Hippocampal formation (tissue), 2 donors: ENCODE measurements around the gene DLGAP5.
A peak's percentile ranks its signal among the peaks of the same experiment; 100 is the strongest.

Source experiments
- DNase-seq, 2 donors: peaks; one replicate each; lab custom pipeline; 2025; lab: John Stamatoyannopoulos, UW

The DLGAP5 gene

DNA sequence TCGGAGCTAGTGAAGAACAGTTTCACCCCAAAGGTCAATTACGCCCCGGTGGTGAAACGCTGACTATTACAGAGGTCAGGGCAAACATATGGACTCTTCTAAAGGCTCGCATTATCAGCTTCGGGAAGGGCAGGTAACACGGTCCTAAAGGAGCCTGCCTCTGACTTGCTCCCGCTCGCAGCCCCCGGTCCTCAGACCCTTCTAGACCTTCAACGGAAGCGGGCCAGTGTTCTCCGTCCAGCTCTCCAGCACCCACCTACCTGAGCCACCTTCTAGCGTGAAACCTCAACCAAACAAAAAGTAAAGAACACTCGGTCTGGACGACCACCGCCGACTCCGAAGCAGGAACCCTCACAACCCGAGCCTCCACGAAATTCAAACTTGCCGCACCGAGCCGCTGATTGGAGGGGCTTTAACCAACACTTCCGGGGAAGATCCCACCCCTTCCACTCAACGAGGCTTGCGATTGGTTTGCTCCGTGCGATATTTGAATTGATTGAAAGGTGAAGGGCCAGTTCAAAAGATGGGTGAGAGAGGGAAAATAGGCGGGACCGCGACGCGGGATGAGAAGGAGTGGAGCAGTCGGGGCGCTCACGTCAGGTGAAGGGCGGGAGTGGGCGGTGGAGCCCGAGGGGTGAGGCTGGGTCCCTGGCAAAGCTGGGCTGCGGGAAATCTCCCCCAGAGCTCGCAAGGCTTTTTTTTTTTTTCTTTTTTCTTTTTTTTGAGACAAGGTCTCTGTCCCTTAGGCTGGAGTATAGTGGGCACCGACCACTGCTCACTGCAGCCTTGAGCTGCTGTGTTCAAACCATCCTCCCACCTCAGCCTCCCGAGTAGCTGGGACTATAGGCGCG lies at the start of gene DLGAP5:
Gene DLGAP5 (minus strand): TSS at position 383 of the 851 bp plus-strand sequence. CDS start 2,406 bp downstream, outside the sequence.
- DNase-seq = peak; percentile 92 to 96

DNA sequence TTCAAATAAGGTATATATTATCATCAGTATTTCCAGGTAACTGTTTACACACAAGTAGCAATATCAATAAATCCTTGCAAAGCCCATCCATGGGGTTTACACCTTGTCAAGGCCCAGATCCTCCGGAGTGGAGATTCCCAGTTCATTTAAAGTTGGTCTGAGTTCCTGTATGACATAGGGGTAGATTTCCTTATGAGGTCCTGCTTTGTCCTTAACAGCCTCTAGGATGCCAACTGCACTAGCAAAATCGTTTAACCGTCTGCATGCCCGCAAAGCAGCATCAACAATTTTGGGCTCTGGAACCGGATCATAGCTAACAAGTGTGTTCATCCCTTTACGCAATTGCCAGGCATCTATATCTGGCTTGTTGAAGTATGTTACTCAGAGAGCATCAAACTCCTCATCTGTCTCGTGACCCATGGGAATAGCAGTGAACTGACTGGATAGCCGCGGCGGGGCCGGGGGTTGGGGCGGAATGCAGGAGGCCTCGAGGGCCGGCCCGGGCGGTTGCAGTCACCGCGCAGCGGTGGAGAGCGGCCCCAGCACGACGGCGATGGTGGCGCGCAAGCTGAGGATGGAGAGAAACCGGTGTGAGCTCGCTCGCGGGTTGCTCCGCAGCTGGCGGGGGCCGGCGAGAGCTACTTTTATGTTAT lies 49.3 kb upstream of the DLGAP5 start:
- DNase-seq = no peak

GRCh38 chr14:55239320-55239719 lies 47.9 kb upstream of the DLGAP5 start:
- DNase-seq = no peak

DNA sequence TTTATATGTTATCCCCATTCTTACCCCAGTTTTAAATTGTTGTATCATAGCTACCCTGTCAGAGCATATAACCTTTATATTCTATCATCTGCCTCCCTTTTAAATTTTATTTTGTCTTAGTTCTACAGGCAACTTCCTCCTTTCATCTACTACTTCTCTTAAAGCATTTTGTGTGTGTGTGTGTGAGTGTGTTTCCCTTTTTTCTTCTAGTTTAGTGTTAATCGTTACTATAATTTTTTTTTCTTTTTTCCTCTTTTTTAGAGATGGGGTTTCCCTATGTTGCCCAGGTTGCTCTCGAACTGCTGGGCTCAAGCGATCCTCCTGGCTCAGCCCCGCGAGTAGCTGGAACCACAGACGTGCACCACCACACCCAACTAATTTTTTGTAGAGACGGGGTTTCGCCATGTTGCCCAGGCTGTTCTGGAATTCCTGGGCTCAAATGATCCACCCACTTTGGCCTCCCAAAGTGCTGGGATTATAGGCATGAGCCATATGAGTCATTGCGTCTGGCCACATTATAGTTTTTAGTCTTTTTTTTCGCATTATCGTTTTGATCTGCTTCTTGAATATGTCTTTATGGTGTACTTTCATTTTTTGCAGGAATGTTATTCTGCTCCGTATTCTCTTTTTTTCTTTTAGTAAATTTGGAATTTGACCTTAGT lies 46.8 kb upstream of the DLGAP5 start:
- DNase-seq = no peak

GRCh38 chr14:55233591-55233990 lies 42.2 kb upstream of the DLGAP5 start:
- no peak for DNase-seq

- no peak for DNase-seq
Measured at GRCh38 chr14:55228261-55228660, 36.9 kb upstream of the DLGAP5 start.

GRCh38 chr14:55223364-55223763 lies 32.0 kb upstream of the DLGAP5 start:
- DNase-seq = no peak

DNA sequence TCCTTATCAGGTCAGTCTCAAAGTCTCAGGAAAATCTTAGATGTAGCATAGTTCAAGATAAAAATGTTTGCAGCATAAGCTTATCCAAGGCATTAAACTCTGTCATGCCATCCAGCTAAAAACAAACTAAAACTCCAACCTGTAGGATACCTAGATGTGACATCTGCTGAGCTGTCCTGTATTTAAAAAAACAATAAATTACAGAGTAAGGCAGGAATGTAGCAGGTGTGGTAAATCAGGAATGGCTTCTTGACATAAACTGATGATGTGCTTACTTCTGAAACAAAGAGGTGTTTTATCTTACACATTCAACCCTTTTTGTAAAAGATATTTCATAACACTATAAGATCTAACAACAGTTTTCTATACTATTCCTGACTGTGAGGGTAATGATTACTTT lies 30.6 kb upstream of the DLGAP5 start:
- DNase-seq = no peak

- DNase-seq = no peak
Measured at GRCh38 chr14:55221186-55221585, 29.8 kb upstream of the DLGAP5 start.

DNA sequence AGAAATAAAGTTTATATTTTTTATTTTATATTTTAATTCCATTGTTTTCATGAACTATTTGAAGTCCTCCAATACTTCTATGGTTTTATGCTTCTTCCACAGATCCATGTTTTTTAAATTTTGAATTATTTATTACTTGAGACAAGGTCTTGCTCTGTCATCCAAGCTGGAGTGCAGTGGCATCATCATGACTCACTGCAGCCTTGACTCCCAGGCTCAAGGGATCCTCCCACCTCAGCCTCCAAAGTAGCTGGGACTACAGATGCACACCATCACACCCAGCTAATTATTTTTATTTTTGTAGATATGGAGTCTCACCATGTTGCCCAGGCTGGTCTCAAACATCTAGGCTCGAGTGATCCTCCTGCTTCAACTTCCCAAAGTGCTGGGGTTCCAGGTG lies 28.8 kb upstream of the DLGAP5 start:
- no peak for DNase-seq

DNA sequence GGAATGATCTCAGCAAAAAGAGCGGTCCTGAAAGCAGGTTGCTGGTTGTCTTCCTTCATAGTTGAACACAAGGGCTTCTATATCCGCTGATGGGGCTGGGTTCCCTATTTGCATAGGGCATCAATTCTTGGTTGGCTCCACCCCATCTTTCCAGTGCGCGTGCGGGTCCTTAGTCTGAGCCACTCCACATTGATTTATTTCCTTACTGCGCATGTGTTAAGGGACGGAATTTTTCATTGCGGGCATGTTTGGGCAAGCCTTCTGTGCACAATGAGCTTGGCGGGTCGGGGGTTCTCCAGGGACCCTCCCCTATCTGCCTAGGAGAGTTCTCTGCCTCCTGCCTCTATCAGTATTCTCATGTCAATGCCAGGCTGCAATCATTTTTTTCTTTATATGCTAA lies 21.2 kb upstream of the DLGAP5 start:
- DNase-seq = no peak

- DNase-seq = no peak
Measured at GRCh38 chr14:55207832-55208231, 16.4 kb upstream of the DLGAP5 start.

DNA sequence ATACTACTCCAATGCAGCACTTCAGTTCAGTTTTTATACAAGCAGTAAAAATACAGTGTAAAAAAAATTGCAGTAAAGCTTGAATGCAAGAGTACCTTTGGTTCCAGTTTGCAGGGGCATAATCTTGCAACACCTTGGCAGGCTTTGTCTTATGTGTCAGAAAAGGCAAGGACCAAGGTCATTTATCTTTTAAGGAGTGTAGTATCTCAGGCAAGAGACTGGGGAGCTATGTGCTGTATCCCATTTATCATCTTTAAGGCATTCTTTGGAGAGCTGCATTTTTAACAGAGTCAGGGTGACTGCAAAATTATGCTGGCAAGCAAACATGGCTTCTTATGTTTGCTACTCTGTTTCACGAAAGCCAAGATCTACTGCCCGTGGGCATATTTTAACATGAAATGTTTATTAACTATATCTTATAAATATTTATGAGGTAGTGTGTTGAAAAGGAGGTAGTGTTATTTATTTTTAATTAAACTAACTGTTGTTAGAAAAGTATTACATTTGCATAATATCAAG lies 14.8 kb upstream of the DLGAP5 start:
- no peak for DNase-seq

DNA sequence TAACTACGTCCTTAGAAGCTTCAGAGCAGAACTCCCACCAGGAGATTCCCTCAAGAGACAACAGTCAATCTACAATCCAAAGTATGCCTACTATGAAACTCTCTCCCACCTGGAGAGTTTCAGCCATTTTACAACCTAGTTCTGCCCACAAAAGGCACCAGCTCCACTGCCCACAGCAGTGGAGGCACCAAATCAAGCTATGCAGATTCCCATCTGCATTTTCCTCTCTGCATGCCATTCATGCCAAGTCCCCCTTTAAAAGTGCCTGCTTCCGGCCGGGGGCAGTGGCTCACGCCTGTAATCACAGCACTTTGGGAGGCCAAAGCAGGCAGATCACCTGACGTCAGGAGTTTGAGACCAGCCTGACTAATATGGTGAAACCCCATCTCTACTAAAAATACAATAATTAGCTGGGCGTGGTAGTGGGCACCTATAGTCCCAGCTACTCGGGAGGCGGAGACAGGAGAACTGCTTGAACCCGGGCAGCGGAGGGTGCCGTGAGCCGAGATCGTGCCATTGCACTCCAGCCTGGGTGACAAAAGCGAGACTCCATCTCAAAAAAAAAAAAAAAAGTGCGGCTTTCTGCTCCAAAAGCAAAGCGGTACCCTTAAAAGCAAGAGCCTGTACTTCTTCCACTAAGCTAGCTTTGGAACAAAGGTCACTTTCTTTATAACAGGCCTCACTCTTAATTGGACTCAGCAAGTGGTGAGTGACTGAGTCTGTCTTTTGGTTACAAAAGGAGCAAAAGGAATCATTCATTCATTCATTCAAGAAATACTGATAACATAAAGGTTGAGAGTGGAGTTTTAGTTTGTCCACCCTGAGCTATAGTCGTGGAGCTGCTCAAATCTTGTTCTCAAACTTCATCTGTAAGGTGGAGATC lies 10.1 kb upstream of the DLGAP5 start:
- no peak for DNase-seq

DNA sequence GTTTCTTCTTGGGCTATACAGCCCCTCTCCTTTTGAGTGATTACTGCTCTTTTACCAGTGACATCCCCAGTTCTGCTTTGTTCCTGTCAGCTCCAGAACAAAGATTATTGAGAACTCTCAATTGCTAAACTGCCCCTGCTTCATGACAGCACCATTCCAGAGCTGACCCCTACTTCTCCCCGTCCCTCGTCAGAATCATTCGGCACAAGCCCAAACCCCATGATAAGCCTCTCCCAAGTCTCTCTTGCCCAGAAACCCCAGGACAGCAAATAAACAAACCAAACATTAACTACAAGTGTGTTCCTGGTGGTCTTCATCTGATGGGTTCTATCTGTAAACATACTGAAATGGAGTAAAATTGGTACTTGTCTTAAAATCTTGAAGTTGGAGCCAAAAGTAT lies 9.3 kb upstream of the DLGAP5 start:
- DNase-seq = no peak

GRCh38 chr14:55198749-55199148 lies 7.4 kb upstream of the DLGAP5 start:
- DNase-seq = no peak

DNA sequence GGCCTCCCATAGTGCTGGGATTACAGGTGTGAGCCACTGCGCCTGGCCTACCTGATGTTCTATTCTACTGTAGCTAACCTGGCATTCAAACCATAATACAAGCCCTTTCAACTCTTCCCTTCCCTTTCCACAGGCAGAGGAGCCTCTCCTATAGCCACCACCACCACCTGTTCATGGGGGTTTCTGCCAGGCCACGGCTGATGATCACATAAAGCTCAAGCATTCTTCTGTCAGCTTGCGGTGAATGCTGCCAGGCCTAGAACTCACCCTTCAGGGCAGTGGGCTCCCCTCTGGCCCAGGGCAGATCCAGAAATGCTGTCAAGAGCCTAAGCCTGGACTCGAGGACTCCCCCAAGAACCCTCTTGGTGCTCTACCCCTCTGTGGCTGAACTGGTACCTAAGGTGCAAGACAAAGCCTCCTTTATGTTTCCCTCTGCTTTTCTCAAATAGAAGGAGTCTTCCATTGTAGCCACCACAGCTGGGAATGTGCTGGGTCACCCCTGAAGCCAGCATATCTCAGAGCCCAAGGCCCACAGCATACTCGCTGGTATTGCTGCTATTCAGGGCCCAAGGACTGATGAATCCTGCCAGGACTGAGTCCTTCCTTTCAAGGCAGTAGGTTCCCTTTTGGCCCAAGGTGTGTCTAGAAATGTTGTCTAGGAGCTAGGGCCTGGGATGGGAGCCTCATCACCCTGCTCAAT lies 3.4 kb upstream of the DLGAP5 start:
- DNase-seq = no peak

GRCh38 chr14:55192054-55192621 lies 753 bp upstream of the DLGAP5 start:
- no peak for DNase-seq

DNA sequence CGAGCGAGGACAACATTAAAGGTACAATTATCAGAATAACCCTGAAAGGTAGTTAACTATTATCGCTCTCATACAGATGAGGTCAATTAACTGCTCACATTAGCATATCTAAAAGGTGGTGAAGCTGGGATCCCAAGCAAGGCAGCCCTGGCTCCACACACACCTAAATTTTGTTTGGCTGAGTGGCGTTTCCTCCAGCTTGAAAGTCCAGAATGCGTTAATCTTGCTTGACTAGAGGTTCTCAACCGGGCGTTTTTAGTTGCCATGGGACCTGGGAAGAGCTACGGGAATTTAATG lies 531 bp downstream of the DLGAP5 start:
- no peak for DNase-seq

GRCh38 chr14:55188686-55189295 lies 2.6 kb downstream of the DLGAP5 start:
- DNase-seq = no peak
